Endodermal cell (in vitro differentiated cells): ENCODE results near the gene MRGPRE. TPM values are rescaled to one million over a fixed set of nuclear protein-coding genes. Genes with fewer than 3 reads are reported as not detected.

Source experiments
- DNase-seq: peaks from one replicate; pipeline ENCODE4 v3.0.0-alpha.2; 2017
- H3K27ac ChIP-seq: 2 replicates; pipeline ENCODE4 v1.5.1; 2013; ENCODE audit warnings: mild to moderate bottlenecking, low read depth, low read length, moderate library complexity
- H3K27me3 ChIP-seq: 2 replicates; pipeline ENCODE4 v1.6.1; 2013; ENCODE audit warnings: mild to moderate bottlenecking, low read length, moderate library complexity; ENCODE audit not compliant: insufficient read depth, control insufficient read depth, poor library complexity, severe bottlenecking
- H3K36me3 ChIP-seq: 2 replicates; pipeline ENCODE4 v1.7.0; 2013; ENCODE audit warnings: mild to moderate bottlenecking, low read length, moderate library complexity; ENCODE audit not compliant: control insufficient read depth, insufficient read depth
- H3K4me1 ChIP-seq: one replicate; pipeline ENCODE4 v1.7.0; 2013; ENCODE audit warnings: low read length; ENCODE audit not compliant: control insufficient read depth, insufficient read depth
- H3K4me3 ChIP-seq: 2 replicates; pipeline ENCODE4 v1.5.1; 2013; ENCODE audit warnings: mild to moderate bottlenecking, low read length, moderate library complexity
- H3K9ac ChIP-seq: 2 replicates; pipeline ENCODE4 v1.6.1; 2013; ENCODE audit warnings: mild to moderate bottlenecking, low read length, moderate library complexity; ENCODE audit not compliant: poor library complexity, severe bottlenecking; ENCODE audit errors: extremely low read depth
- H3K9me3 ChIP-seq: 2 replicates; pipeline ENCODE4 v1.6.1; 2013; ENCODE audit warnings: mild to moderate bottlenecking, low read length, moderate library complexity; ENCODE audit not compliant: control insufficient read depth
- H3K27ac Mint-ChIP-seq: 2 replicates; pipeline ENCODE4 v1.8.0; 2020; ENCODE audit warnings: mixed read lengths
- H3K27me3 Mint-ChIP-seq: 2 replicates; pipeline ENCODE4 v1.8.0; 2021; ENCODE audit warnings: mild to moderate bottlenecking, mixed read lengths; ENCODE audit not compliant: insufficient read depth
- H3K36me3 Mint-ChIP-seq: 2 replicates; pipeline ENCODE4 v1.8.0; 2020; ENCODE audit warnings: low read depth, mixed read lengths
- H3K4me1 Mint-ChIP-seq: 2 replicates; pipeline ENCODE4 v1.8.0; 2020; ENCODE audit warnings: mixed read lengths
- H3K4me3 Mint-ChIP-seq: 2 replicates; pipeline ENCODE4 v1.8.0; 2020; ENCODE audit warnings: mild to moderate bottlenecking, moderate library complexity, mixed read lengths
- H3K9me3 Mint-ChIP-seq: 2 replicates; pipeline ENCODE4 v1.8.0; 2020; ENCODE audit warnings: mild to moderate bottlenecking, mixed read lengths
- CTCF ChIP-seq: fragments of 200-600 bp; sonication (generic); conservative IDR thresholded peaks from 2 replicates; pipeline ENCODE4 v1.5.0; 2021; ENCODE audit warnings: antibody characterized with exemption, mild to moderate bottlenecking
- WGBS, 2 experiments: methylation state at CpG; one replicate each; pipeline versions ENCODE4 v1.1.5 to v1.1.7; 2013; ENCODE audit warnings: missing lambda C conversion rate in 2 of 2, mixed read lengths in 1 of 2; ENCODE audit not compliant: insufficient coverage in 1 of 2, insufficient read length in 1 of 2; 5-methylcytosine and 5-hydroxymethylcytosine counted together
- total RNA-seq, 2 donors: library from RNA; stranded (reverse); fragmentation: NEBNext Ultra II Directional in 1 of 2; extraction: Animal tissue kit (Norgen Biotek cat#: 25700) in 1 of 2; gene quantifications; 2 replicates in 1 of 2; 3 replicates in 1 of 2; pipeline ENCODE4 v1.2.1, GENCODE V29; 2021

Gene MRGPRE
- total RNA-seq, 2 donors from 2014 or later, result not detected

- no peaks in the 10 kb centered on the region for H3K27me3 ChIP-seq
- H3K27me3 Mint-ChIP-seq, result peaks cover 33% of the 10 kb centered on the region
- no peaks in the 10 kb centered on the region for H3K9me3 Mint-ChIP-seq
- peaks cover 7% of the 10 kb centered on the region for H3K4me1 Mint-ChIP-seq
- no peaks in the 10 kb centered on the region for H3K36me3 Mint-ChIP-seq
- H3K36me3 ChIP-seq, result no peaks in the 10 kb centered on the region
- H3K9me3 ChIP-seq, result no peaks in the 10 kb centered on the region
- no peak overlapping the region for H3K4me3 ChIP-seq
- 91 to 93% methylated on average over 20 to 21 of the region's 21 CpGs for WGBS, 2 experiments
- no peak overlapping the region for H3K27ac Mint-ChIP-seq
- no peak overlapping the region for H3K4me3 Mint-ChIP-seq
- no peaks in the 10 kb centered on the region for H3K4me1 ChIP-seq
- no peak for DNase-seq
- H3K27ac ChIP-seq, result no peak overlapping the region
- TF ChIP-seq CTCF, result no peak
- no peak overlapping the region for H3K9ac ChIP-seq
Measured at GRCh38 chr11:3232956-3233355, 739 bp upstream of the MRGPRE start.

DNA sequence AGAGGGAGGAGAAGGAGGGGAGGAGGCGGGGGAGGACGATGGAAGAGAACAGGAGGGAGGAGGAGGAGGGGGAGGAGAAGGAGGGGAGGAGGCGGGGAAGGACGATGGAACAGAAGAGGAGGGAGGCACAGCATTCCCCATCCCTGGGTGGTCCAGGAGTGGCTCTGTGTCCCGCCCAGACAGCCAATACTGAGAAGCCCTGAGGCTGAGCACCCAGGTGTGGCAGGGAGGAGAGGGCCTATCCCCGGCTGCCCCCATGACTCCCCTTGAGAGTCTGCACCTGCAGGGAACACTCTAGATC is 717 bp downstream of the MRGPRE start:
- Histone ChIP-seq H3K27me3 (no peaks in the 10 kb centered on the region), H3K9ac (no peak overlapping the region), H3K9me3 (no peaks in the 10 kb centered on the region), H3K36me3 (no peaks in the 10 kb centered on the region), H3K4me3 (no peak overlapping the region), H3K27ac (no peak overlapping the region), H3K4me1 (no peaks in the 10 kb centered on the region)
- no peaks in the 10 kb centered on the region for H3K36me3 Mint-ChIP-seq
- TF ChIP-seq CTCF, result no peak
- H3K4me1 Mint-ChIP-seq, result no peaks in the 10 kb centered on the region
- H3K27me3 Mint-ChIP-seq, result peaks cover 34% of the 10 kb centered on the region
- WGBS, 2 experiments, result 81 to 83% methylated on average over 1 to 6 of the region's 6 CpGs
- DNase-seq, result no peak
- H3K4me3 Mint-ChIP-seq, result no peak overlapping the region
- no peak overlapping the region for H3K27ac Mint-ChIP-seq
- H3K9me3 Mint-ChIP-seq, result no peaks in the 10 kb centered on the region

DNA sequence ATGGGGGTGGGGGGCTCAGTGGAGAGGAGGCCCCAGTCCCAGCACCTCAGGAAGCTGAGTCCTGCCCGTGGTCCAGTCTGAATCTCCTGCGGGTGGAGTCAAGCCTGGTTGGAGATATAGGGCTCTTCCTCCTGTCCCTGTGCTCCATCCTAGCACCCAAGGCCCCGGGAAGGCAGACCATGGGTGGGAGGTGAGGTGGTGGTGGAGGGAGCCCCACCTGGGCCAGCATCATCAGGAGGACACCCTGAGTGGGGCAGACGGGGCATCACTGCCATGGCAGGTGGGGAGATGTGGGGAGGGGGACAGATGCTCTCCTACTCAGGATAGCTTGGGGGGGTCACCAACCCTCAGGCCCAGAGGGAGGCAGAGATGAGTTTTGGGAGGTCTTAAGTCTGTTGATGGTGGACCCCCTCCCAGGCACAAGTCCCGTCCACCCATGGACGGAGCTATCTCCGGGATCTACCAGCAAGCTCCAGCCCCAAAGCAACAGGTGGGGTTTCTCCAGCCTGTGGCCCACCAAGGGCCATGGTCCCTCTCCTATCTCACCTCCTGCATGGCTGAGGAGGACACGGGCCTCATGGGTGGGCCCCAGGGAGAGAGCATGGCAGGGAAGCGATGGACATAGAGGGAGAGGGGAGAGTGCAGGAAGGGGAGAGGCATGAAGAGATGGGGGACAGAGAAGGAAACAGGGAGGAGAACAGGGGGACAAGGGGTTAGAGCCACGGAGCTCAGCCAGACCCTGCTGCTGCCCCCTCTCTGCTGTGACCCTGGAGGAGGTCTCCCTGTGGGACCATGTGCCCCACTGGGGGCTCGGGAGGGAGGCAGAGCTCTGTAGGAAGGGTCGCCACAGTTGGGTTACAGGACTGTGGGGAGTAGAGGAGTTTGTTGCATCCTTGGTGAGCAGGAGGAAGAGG is 1.3 kb downstream of the MRGPRE start:
- Histone ChIP-seq H3K9ac (no peak overlapping the region), H3K36me3 (no peaks in the 10 kb centered on the region), H3K9me3 (no peaks in the 10 kb centered on the region), H3K27ac (no peak overlapping the region), H3K4me3 (no peak overlapping the region), H3K4me1 (no peaks in the 10 kb centered on the region), H3K27me3 (no peaks in the 10 kb centered on the region)
- 93 to 95% methylated on average over 7 to 12 of the region's 12 CpGs for WGBS, 2 experiments
- Mint-ChIP-seq H3K4me3 (no peak overlapping the region), H3K27me3 (peaks cover 35% of the 10 kb centered on the region), H3K36me3 (no peaks in the 10 kb centered on the region), H3K4me1 (no peaks in the 10 kb centered on the region), H3K27ac (no peak overlapping the region), H3K9me3 (no peaks in the 10 kb centered on the region)
- DNase-seq, result no peak
- no peak for TF ChIP-seq CTCF
